Measurements from ENCODE around the gene GRIK5. TPM values are rescaled to one million over a fixed set of nuclear protein-coding genes. Genes with fewer than 3 reads are reported as not detected.
"Not testable (repeated sequence)": the region's sequence is repeated elsewhere in the genome, so short reads cannot be mapped to it uniquely, and the experiment has no call there.

Gene GRIK5
- total RNA-seq, 2 experiments from 2014 or later = 0.73 to 0.90 TPM

GRCh38 chr19:42053037-42053935 lies 16.7 kb downstream of the GRIK5 start:
- Mint-ChIP-seq H3K9me3 (no peaks in the 10 kb centered on the region), H3K4me1 (ENCODE audit: low read depth) (peaks cover 22% of the 10 kb centered on the region), H3K27me3 (no peaks in the 10 kb centered on the region), H3K27ac (no peak overlapping the region), H3K36me3 (no peaks in the 10 kb centered on the region), H3K4me3 (no peak overlapping the region)
- POLR2A ChIA-PET = no interaction called here
- CTCF ChIA-PET = interaction anchor here (2.0 kb wide), 1 partner anchor 18 kb away, joined by 13 read pairs; no protein-coding TSS in a partner anchor
- intact Hi-C loops (cut with micrococcal nuclease) = no loop called here
- no peak for DNase-seq

- Mint-ChIP-seq H3K9me3 (no peaks in the 10 kb centered on the region), H3K36me3 (no peaks in the 10 kb centered on the region), H3K27ac (peak overlapping the region; percentile 82), H3K27me3 (no peaks in the 10 kb centered on the region), H3K4me3 (no peak overlapping the region), H3K4me1 (ENCODE audit: low read depth) (peaks cover 22% of the 10 kb centered on the region)
- CTCF ChIA-PET = interaction anchor here (2.0 kb wide), 1 partner anchor 17 kb away, joined by 13 read pairs; no protein-coding TSS in a partner anchor
- DNase-seq = no peak
- intact Hi-C loops (cut with micrococcal nuclease) = no loop called here
- POLR2A ChIA-PET = no interaction called here
Observed at GRCh38 chr19:42052241-42052863, 17.7 kb downstream of the GRIK5 start.

- H3K27ac Mint-ChIP-seq = peak overlapping the region; percentile 82
- no peaks in the 10 kb centered on the region for H3K9me3 Mint-ChIP-seq
- peak; percentile 74 for DNase-seq
- no peaks in the 10 kb centered on the region for H3K36me3 Mint-ChIP-seq
- H3K27me3 Mint-ChIP-seq = no peaks in the 10 kb centered on the region
- intact Hi-C loops (cut with micrococcal nuclease) = no loop called here
- H3K4me3 Mint-ChIP-seq = no peak overlapping the region
- H3K4me1 Mint-ChIP-seq (ENCODE audit: low read depth) = peaks cover 22% of the 10 kb centered on the region
- CTCF ChIA-PET = interaction anchor here (0.7 to 2.0 kb wide), 4 partner anchors 16 to 345 kb away, joined by 3 to 13 read pairs (median 3); no protein-coding TSS in a partner anchor
- POLR2A ChIA-PET = interaction anchor here (0.6 kb wide), 1 partner anchor 21 kb away, joined by 4 read pairs; no protein-coding TSS in a partner anchor
Observed at GRCh38 chr19:42051166-42052115, 18.6 kb downstream of the GRIK5 start.

GRCh38 chr19:42048992-42049391 lies 21.0 kb downstream of the GRIK5 start:
- peak; percentile 46 for DNase-seq
- Mint-ChIP-seq H3K27ac (no peak overlapping the region), H3K9me3 (no peaks in the 10 kb centered on the region), H3K36me3 (no peaks in the 10 kb centered on the region), H3K27me3 (no peaks in the 10 kb centered on the region), H3K4me1 (ENCODE audit: low read depth) (peaks cover 22% of the 10 kb centered on the region), H3K4me3 (peak overlapping the region; percentile 24)
- POLR2A ChIA-PET = no interaction called here
- intact Hi-C loops (cut with micrococcal nuclease) = no loop called here
- CTCF ChIA-PET = interaction anchor here (1.1 to 1.7 kb wide), 2 partner anchors 8 to 14 kb away, joined by 4 to 7 read pairs; no protein-coding TSS in a partner anchor

GRCh38 chr19:42045575-42045974 lies 24.4 kb downstream of the GRIK5 start:
- H3K27me3 Mint-ChIP-seq = no peaks in the 10 kb centered on the region
- no peaks in the 10 kb centered on the region for H3K9me3 Mint-ChIP-seq
- H3K36me3 Mint-ChIP-seq = no peaks in the 10 kb centered on the region
- H3K4me1 Mint-ChIP-seq (ENCODE audit: low read depth) = peaks cover 8% of the 10 kb centered on the region
- no peak for DNase-seq
- H3K4me3 Mint-ChIP-seq = no peak overlapping the region
- CTCF ChIA-PET = interaction anchor here (0.7 to 5.5 kb wide), 4 partner anchors 11 to 521 kb away, joined by 4 to 31 read pairs (median 6); no protein-coding TSS in a partner anchor
- POLR2A ChIA-PET = no interaction called here
- no peak overlapping the region for H3K27ac Mint-ChIP-seq
- intact Hi-C loops (cut with micrococcal nuclease) = no loop called here

GRCh38 chr19:42042455-42043170 lies 27.4 kb downstream of the GRIK5 start:
- no peak for DNase-seq
- no peaks in the 10 kb centered on the region for H3K4me1 Mint-ChIP-seq (ENCODE audit: low read depth)
- H3K4me3 Mint-ChIP-seq = no peak overlapping the region
- H3K36me3 Mint-ChIP-seq = no peaks in the 10 kb centered on the region
- POLR2A ChIA-PET = no interaction called here
- no peaks in the 10 kb centered on the region for H3K9me3 Mint-ChIP-seq
- no peak overlapping the region for H3K27ac Mint-ChIP-seq
- CTCF ChIA-PET = interaction anchor here (5.5 kb wide), 1 partner anchor 8 kb away, joined by 31 read pairs; no protein-coding TSS in a partner anchor
- no peaks in the 10 kb centered on the region for H3K27me3 Mint-ChIP-seq
- intact Hi-C loops (cut with micrococcal nuclease) = no loop called here

- intact Hi-C loops (cut with micrococcal nuclease); H3K27me3 Mint-ChIP-seq; H3K36me3 Mint-ChIP-seq; H3K4me3 Mint-ChIP-seq; DNase-seq; H3K4me1 Mint-ChIP-seq (ENCODE audit: low read depth); POLR2A ChIA-PET; H3K9me3 Mint-ChIP-seq; H3K27ac Mint-ChIP-seq: not testable (repeated sequence)
- CTCF ChIA-PET = interaction anchor here (0.7 to 1.8 kb wide), 3 partner anchors 9 to 146 kb away, joined by 3 to 5 read pairs (median 4); no protein-coding TSS in a partner anchor
Observed at GRCh38 chr19:42040491-42040890, 29.5 kb downstream of the GRIK5 start.

GRCh38 chr19:42040031-42040430 lies 30.0 kb downstream of the GRIK5 start:
- no peak overlapping the region for H3K27ac Mint-ChIP-seq
- intact Hi-C loops (cut with micrococcal nuclease) = no loop called here
- POLR2A ChIA-PET = no interaction called here

GRCh38 chr19:42038666-42039065 lies 31.3 kb downstream of the GRIK5 start:
- CTCF ChIA-PET = interaction anchor here (0.9 to 1.9 kb wide), 2 partner anchors 9 to 246 kb away, joined by 3 to 8 read pairs; no protein-coding TSS in a partner anchor
- H3K4me1 Mint-ChIP-seq (ENCODE audit: low read depth) = peaks cover 2% of the 10 kb centered on the region
- no peaks in the 10 kb centered on the region for H3K9me3 Mint-ChIP-seq
- H3K27ac Mint-ChIP-seq = no peak overlapping the region
- no peak overlapping the region for H3K4me3 Mint-ChIP-seq
- intact Hi-C loops (cut with micrococcal nuclease) = no loop called here
- POLR2A ChIA-PET = no interaction called here
- no peaks in the 10 kb centered on the region for H3K36me3 Mint-ChIP-seq
- no peak for DNase-seq
- H3K27me3 Mint-ChIP-seq = no peaks in the 10 kb centered on the region

More at GRCh38 chr19:42040031-42040430, 30.0 kb downstream of the GRIK5 start:
- CTCF ChIA-PET = interaction anchor here (0.7 to 1.8 kb wide), 3 partner anchors 10 to 147 kb away, joined by 3 to 5 read pairs (median 4); no protein-coding TSS in a partner anchor
- Mint-ChIP-seq H3K4me3 (no peak overlapping the region), H3K36me3 (no peaks in the 10 kb centered on the region), H3K27me3 (no peaks in the 10 kb centered on the region), H3K9me3 (no peaks in the 10 kb centered on the region), H3K4me1 (ENCODE audit: low read depth) (no peaks in the 10 kb centered on the region)
- no peak for DNase-seq

- peaks cover 2% of the 10 kb centered on the region for H3K4me1 Mint-ChIP-seq (ENCODE audit: low read depth)
- no peak overlapping the region for H3K27ac Mint-ChIP-seq
- H3K4me3 Mint-ChIP-seq = no peak overlapping the region
- H3K36me3 Mint-ChIP-seq = no peaks in the 10 kb centered on the region
- H3K27me3 Mint-ChIP-seq = peaks cover 2% of the 10 kb centered on the region
- ChIA-PET CTCF (interaction anchor here (0.6 to 1.9 kb wide), 3 partner anchors 8 to 17 kb away, joined by 3 to 8 read pairs (median 3); no protein-coding TSS in a partner anchor), POLR2A (interaction anchor here (0.6 kb wide), 1 partner anchor 54 kb away, joined by 3 read pairs; no protein-coding TSS in a partner anchor)
- intact Hi-C loops (cut with micrococcal nuclease) = no loop called here
- no peaks in the 10 kb centered on the region for H3K9me3 Mint-ChIP-seq
- DNase-seq = no peak
Observed at GRCh38 chr19:42037649-42038048, 32.4 kb downstream of the GRIK5 start.

Measured in activated CD4-positive, alpha-beta memory T cell treated with anti-CD3 and anti-CD28 coated beads for 36 hours (primary cell).